Measurements from ENCODE around the gene CHD5.
A peak's percentile ranks its signal among the peaks of the same experiment; 100 is the strongest.

Gene CHD5

GRCh38 chr1:6200188-6200809, 20.2 kb upstream of the CHD5 start:
- no peak for DNase-seq (ENCODE audit: low read depth)

- peak; percentile 93 for DNase-seq (ENCODE audit: low read depth)
Observed at GRCh38 chr1:6199298-6200187, 19.4 kb upstream of the CHD5 start, which contains the start of gene RPL22. Gene RPL22 (minus strand): TSS chr1:6199595. CDS start chr1:6199573, 22 bp downstream.

- no peak for DNase-seq (ENCODE audit: low read depth)
Observed at GRCh38 chr1:6198646-6199297, 18.7 kb upstream of the CHD5 start.

GRCh38 chr1:6197746-6198427, 17.8 kb upstream of the CHD5 start:
- no peak for DNase-seq (ENCODE audit: low read depth)

GRCh38 chr1:6191968-6192367, 11.8 kb upstream of the CHD5 start:
- no peak for DNase-seq (ENCODE audit: low read depth)

GRCh38 chr1:6188466-6188865, 8.3 kb upstream of the CHD5 start:
- no peak for DNase-seq (ENCODE audit: low read depth)

GRCh38 chr1:6185635-6186382, 5.7 kb upstream of the CHD5 start:
- DNase-seq (ENCODE audit: low read depth), result no peak

- DNase-seq (ENCODE audit: low read depth), result no peak
Observed at GRCh38 chr1:6185151-6185550, 5.0 kb upstream of the CHD5 start.

- DNase-seq (ENCODE audit: low read depth), result no peak
Observed at GRCh38 chr1:6184083-6184783, 4.1 kb upstream of the CHD5 start.

- DNase-seq (ENCODE audit: low read depth), result no peak
Observed at GRCh38 chr1:6183520-6183989, 3.4 kb upstream of the CHD5 start.

- no peak for DNase-seq (ENCODE audit: low read depth)
Observed at GRCh38 chr1:6181347-6181770, 1.2 kb upstream of the CHD5 start.

- no peak for DNase-seq (ENCODE audit: low read depth)
Observed at GRCh38 chr1:6180707-6181311, 688 bp upstream of the CHD5 start.

GRCh38 chr1:6179564-6180175, 451 bp downstream of the CHD5 start:
- DNase-seq (ENCODE audit: low read depth), result no peak

GRCh38 chr1:6178751-6179563, 1.2 kb downstream of the CHD5 start:
- DNase-seq (ENCODE audit: low read depth), result no peak

- DNase-seq (ENCODE audit: low read depth), result no peak
Observed at GRCh38 chr1:6177681-6178380, 2.3 kb downstream of the CHD5 start.

GRCh38 chr1:6176779-6177178, 3.3 kb downstream of the CHD5 start:
- no peak for DNase-seq (ENCODE audit: low read depth)

- no peak for DNase-seq (ENCODE audit: low read depth)
Observed at GRCh38 chr1:6175411-6175828, 4.7 kb downstream of the CHD5 start.
